ENCODE results near the gene LDLRAD4.

LDLRAD4 gene

DNA sequence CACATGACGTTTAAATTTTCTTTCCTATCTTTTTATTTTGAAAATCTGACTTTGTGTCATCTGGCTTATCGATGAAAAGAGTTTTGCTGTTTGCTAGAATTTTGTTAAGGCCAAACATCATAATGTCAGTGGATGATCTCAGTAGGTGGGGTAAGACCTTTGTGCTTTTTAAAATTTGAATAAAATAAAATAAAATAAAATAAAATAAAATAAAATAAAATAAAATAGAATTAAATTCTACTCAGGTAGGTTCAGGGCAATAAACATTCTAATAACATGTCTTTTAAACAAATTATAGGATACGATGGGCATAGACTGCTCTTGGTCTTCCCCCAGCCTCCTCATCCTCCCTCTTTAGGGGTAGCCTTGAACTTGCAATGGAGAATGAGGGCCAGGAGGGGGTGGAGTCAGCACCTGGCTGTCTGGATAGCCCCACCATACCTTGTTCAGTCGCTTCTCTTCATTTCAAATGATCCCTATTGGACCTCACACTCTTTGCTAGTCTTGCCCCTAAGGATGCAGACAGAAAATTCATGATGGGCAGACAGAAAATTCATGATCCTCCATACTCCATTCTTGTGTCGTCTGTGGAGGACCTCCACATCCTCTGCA is 8.1 kb downstream of the LDLRAD4 start:
- Histone ChIP-seq H4K20me1 (peaks cover 0 to 80% (median 8%) of the 10 kb centered on the region in 11 experiments; a peak in 11 of 22 replicates), H3K4me3 (no peak overlapping the region), H3K9me3 (replicated peaks in 1 of 11) (no peaks in the 10 kb centered on the region), H3K4me1 (peaks cover 39 to 77% (median 54%) of the 10 kb centered on the region in 10 experiments), H3K27ac (no peak overlapping the region), H3K27me3 (no peaks in the 10 kb centered on the region), H3K9ac (no peak overlapping the region), H3K4me2 (no peak overlapping the region; a peak in 1 of 22 replicates), H3K36me3 (peaks cover 0 to 74% (median 36%) of the 10 kb centered on the region in 11 experiments; a peak in 14 of 22 replicates)
- TF ChIP-seq Cebpa-rat (IDR thresholded peaks at IDR 0.05) = no peak

DNA sequence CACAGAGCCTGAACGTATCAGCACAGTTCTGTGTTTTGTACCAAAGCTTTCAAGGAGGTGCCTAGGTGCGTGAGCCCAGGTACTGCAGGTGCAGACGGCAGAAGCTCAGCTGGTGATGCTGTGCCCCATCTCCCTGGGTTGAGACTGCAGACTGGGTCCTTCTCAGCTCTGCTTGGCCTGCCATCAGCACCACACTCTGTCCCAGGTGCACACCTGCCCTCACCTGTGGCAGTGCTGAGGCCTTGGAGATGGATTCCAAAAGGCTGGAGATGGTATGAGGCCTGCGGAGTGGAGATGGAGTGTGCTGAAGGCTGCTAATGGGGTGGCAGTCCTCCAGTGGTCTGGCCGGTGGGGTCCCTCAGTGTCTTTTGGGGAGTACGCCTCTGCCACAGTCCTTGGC is 9.3 kb downstream of the LDLRAD4 start:
- Histone ChIP-seq H3K27me3 (no peaks in the 10 kb centered on the region), H3K4me3 (no peak overlapping the region), H3K9me3 (replicated peaks in 1 of 11) (no peaks in the 10 kb centered on the region), H3K4me2 (peak overlapping the region in 2 of 11 experiments; percentile 10 to 17; a peak in 1 of 22 replicates), H3K9ac (no peak overlapping the region), H3K27ac (no peak overlapping the region), H3K36me3 (peaks cover 0 to 87% (median 46%) of the 10 kb centered on the region in 11 experiments; a peak in 14 of 22 replicates), H3K4me1 (peaks cover 26 to 77% (median 52%) of the 10 kb centered on the region in 10 experiments), H4K20me1 (peaks cover 0 to 80% (median 14%) of the 10 kb centered on the region in 11 experiments; a peak in 13 of 22 replicates)
- TF ChIP-seq Cebpa-rat (IDR thresholded peaks at IDR 0.05) = no peak

DNA sequence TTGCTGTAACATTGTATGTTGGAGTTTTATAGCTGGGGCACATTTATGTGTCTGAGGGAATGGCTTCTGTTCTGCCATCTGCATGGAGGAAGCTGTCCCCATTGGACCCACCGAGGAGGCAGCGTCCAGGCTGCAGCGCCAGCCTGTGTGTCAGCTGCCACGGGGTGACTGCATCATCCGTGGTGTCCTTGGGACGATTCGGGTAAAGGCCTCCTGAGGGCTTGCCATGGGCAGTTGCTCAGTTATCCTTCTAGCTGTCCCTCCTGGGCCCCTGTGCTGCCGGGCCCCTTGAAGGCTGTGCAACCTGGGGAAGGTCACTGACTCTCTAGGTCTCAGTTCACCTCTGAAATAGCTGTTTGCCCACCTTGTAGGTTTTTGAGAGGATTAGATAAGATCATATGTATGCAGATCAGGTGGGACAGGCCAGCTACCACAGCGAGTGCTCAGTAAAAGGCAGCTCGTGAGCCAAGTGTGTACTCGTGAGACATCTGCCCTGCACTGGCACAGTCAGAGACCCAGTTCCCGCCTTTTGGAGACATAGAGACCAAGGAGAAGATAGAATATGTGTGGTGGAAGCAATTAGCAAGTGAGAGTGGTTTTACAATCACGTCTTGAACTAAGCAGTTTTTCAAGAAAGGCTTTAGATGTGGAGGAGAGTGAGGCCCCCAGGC is 10.6 kb downstream of the LDLRAD4 start:
- Histone ChIP-seq H3K27me3 (no peaks in the 10 kb centered on the region), H3K4me3 (no peak overlapping the region), H3K4me1 (peaks cover 14 to 77% (median 52%) of the 10 kb centered on the region in 10 experiments), H4K20me1 (peaks cover 0 to 80% (median 24%) of the 10 kb centered on the region in 11 experiments; a peak in 12 of 22 replicates), H3K9me3 (replicated peaks in 1 of 11) (no peaks in the 10 kb centered on the region), H3K36me3 (peaks cover 0 to 79% (median 49%) of the 10 kb centered on the region in 11 experiments; a peak in 14 of 22 replicates), H3K4me2 (peak overlapping the region in 3 of 11 experiments; percentile 4 to 16 (median 14); a peak in 2 of 22 replicates), H3K27ac (peak overlapping the region in 2 of 11 experiments; percentile 3 to 15; a peak in 2 of 22 replicates), H3K9ac (no peak overlapping the region)
- no peak for TF ChIP-seq Cebpa-rat (IDR thresholded peaks at IDR 0.05)

DNA sequence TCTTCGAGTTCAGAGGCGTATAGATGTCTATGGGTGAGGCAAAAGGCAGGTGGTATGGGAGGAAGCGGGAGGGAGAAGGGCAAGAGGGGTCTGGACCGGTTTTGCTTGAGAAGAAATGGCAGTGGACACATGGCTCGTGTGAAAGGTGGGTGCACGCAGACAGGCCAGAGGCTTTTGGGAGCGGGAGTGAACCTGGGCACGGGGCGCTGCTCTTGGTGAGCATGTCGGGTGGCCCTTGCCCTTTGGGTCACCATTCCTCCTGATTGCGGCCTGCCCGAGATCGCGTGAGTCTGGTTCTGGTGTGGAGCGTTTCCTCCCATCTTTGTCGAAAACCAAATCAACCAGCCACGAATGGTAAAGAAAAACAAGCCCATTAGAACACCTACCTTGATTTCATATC is 12.6 kb downstream of the LDLRAD4 start:
- Histone ChIP-seq H4K20me1 (peaks cover 0 to 91% (median 29%) of the 10 kb centered on the region in 11 experiments; a peak in 13 of 22 replicates), H3K9me3 (replicated peaks in 1 of 11) (no peaks in the 10 kb centered on the region), H3K27ac (0 out of 22 replicates have a peak overlapping the region, but pooled peaks of 1 of the 11 experiments have one; percentile 5), H3K36me3 (peaks cover 0 to 66% (median 47%) of the 10 kb centered on the region in 11 experiments; a peak in 14 of 22 replicates), H3K9ac (no peak overlapping the region), H3K27me3 (no peaks in the 10 kb centered on the region), H3K4me2 (peak overlapping the region in 1 of 11 experiments; percentile 5; a peak in 1 of 22 replicates), H3K4me3 (no peak overlapping the region), H3K4me1 (peaks cover 11 to 84% (median 59%) of the 10 kb centered on the region in 10 experiments)
- TF ChIP-seq Cebpa-rat (IDR thresholded peaks at IDR 0.05) = no peak

DNA sequence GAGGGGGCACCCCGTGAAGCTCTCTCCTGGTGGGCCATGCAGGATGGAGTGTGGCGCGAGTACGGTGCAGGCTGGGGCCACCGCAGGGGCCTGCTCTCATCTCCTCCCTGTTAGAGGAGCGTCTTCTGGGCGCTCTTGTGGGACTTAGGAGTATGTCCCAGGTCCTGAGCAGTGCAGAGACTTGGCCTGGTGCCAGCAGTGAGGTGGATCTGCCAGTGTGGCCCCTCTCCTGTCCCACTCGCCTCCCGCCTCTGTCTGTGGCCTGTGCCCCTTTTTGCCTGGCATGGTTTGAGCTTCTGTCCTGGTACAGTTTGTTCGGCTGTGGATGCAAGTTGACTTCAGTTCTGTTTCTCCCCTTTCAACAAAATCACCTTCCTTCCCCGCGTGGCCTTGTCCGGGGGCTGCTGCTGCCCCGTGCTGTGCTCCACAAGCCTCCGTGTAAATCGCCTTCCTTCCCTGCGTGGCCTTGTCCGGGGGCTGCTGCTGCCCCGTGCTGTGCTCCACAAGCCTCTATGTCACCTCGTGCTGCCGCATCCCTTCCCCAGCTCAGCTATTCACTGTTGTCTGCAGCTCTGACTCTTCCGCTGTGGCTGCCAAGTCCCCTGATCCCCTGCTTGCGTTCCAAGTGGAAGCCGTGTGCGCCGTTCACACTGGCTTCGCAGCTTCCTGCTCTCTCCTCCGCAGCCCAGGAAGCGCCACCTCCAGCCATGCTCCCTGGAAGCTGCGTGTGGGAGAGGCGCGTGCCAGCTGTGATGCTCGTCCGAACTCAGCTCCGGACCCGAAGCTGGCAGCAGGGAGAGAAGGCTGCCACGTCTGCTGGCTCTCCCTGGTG is 13.7 kb downstream of the LDLRAD4 start:
- 0 out of 22 replicates have a peak overlapping the region, but pooled peaks of 1 of the 11 experiments have one; percentile 2 for H3K9ac ChIP-seq
- peaks cover 0 to 56% (median 37%) of the 10 kb centered on the region in 11 experiments; a peak in 14 of 22 replicates for H3K36me3 ChIP-seq
- no peaks in the 10 kb centered on the region for H3K27me3 ChIP-seq
- peaks cover 0 to 96% (median 40%) of the 10 kb centered on the region in 11 experiments; a peak in 16 of 22 replicates for H4K20me1 ChIP-seq
- H3K9me3 ChIP-seq (replicated peaks in 1 of 11) = no peaks in the 10 kb centered on the region
- H3K4me1 ChIP-seq = peaks cover 18 to 92% (median 70%) of the 10 kb centered on the region in 10 experiments
- H3K27ac ChIP-seq = peak overlapping the region in 3 of 11 experiments; percentile 0 to 52 (median 12); a peak in 4 of 22 replicates
- peak overlapping the region in 8 of 11 experiments; percentile 68 to 87 (median 76); a peak in 14 of 22 replicates for H3K4me2 ChIP-seq
- no peak overlapping the region for H3K4me3 ChIP-seq
- TF ChIP-seq Cebpa-rat (IDR thresholded peaks at IDR 0.05) = no peak

DNA sequence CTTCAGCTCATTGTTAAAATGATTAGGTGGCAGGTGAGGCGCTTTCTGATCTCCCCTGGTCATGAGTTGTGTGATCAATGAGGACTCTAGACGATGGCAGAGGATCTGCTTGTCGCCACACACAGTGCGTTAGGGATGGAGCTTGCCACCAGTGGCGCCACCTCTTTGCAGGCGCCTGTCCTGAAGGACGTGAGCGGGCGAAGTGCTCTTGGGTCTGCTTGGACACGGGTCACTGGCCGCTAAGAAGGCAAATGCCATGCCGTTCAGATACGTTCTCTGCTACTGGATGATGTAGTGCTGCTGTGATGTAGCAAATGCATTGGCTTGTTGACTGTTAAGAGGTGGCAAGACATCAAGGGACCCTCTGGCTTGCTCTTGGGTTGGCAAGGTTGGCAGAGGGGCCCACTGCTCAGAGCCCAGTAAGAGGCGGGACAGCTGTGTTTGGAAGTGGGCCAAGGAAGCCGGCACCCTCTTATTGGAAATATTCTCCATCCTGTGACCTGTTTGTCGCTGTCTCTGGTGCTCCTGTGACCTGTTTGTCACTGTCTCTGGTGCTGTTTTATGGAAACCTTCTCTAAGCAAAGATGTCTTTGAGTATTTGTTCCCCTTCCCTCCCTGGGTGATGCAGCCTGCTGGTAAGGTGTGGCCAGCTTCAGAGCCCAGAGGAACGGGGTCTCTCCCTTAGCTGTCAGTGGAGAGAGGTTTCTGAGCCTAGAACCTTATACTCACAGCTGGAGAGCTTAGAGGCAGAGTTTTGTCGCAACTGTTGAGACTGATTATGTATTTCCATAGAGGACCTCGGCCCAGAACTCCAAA is 14.6 kb downstream of the LDLRAD4 start:
- Histone ChIP-seq H3K36me3 (peaks cover 0 to 48% (median 28%) of the 10 kb centered on the region in 11 experiments; a peak in 12 of 22 replicates), H3K9ac (peak overlapping the region in 1 of 11 experiments; percentile 37; a peak in 1 of 22 replicates), H3K27ac (peak overlapping the region in 4 of 11 experiments; percentile 0 to 57 (median 40); a peak in 4 of 22 replicates), H3K9me3 (replicated peaks in 1 of 11) (no peaks in the 10 kb centered on the region), H3K4me2 (peak overlapping the region in 9 of 11 experiments; percentile 11 to 87 (median 75); a peak in 15 of 22 replicates), H3K4me3 (no peak overlapping the region), H3K4me1 (peaks cover 18 to 93% (median 77%) of the 10 kb centered on the region in 10 experiments), H4K20me1 (peaks cover 0 to 96% (median 49%) of the 10 kb centered on the region in 11 experiments; a peak in 16 of 22 replicates), H3K27me3 (no peaks in the 10 kb centered on the region)
- no peak for TF ChIP-seq Cebpa-rat (IDR thresholded peaks at IDR 0.05)

Measured in BLaER1 treated with 17β-estradiol and CSF1 and Interleukin-3, amounts not matched to agents 10 nM and 100 nM (cell line).